PC-9 (cell line): ENCODE measurements around the gene IZUMO1. TPM values are rescaled to one million over a fixed set of nuclear protein-coding genes. Genes with fewer than 3 reads are reported as not detected.

ENCODE experiments used
- BruUV-seq: library from RNA; stranded (reverse); fragments of 400-500 nt; replicated peaks from 2 replicates; lab custom pipeline; 2021; lab: Mats Ljungman, UMichigan
- CTCF ChIA-PET: fragments of 300-600 bp; sonication (Branson Sonifier 250); formaldehyde crosslinking; loops from one replicate; lab custom pipeline; 2022; ENCODE audit warnings: antibody characterized with exemption; lab: Charles Lee
- POLR2A ChIA-PET: fragments of 300-600 bp; sonication (Branson Sonifier 250); formaldehyde crosslinking; loops from one replicate; lab custom pipeline; 2022; ENCODE audit warnings: antibody characterized with exemption; ENCODE audit not compliant: unreplicated experiment; lab: Charles Lee
- DNase-seq, 2 experiments: peaks; one replicate each; pipeline versions ENCODE4 v3.0.0 to v3.0.0-alpha.2; 2015 to 2022; ENCODE audit warnings: mixed read lengths in 1 of 2
- H2AFZ ChIP-seq: fragments of 200-600 bp; sonication (generic); 2 replicates; pipeline ENCODE4 v1.8.1; 2017; ENCODE audit warnings: antibody characterized with exemption
- H3F3A ChIP-seq: fragments of 200-600 bp; sonication (generic); 2 replicates; pipeline ENCODE4 v1.8.1; 2017; ENCODE audit warnings: antibody characterized with exemption, mild to moderate bottlenecking, low read depth; ENCODE audit not compliant: insufficient read depth
- H3K27ac ChIP-seq: fragments of 200-600 bp; sonication (generic); 2 replicates; pipeline ENCODE4 v1.6.1; 2016; ENCODE audit warnings: mixed run types
- H3K27me3 ChIP-seq: fragments of 200-600 bp; sonication (generic); 2 replicates; pipeline ENCODE4 v1.6.1; 2016; ENCODE audit warnings: low read depth, mixed run types; ENCODE audit not compliant: insufficient read depth
- H3K36me3 ChIP-seq: fragments of 200-600 bp; sonication (generic); 2 replicates; pipeline ENCODE4 v1.6.1; 2016; ENCODE audit warnings: low read depth, mixed run types
- H3K4me1 ChIP-seq: fragments of 200-600 bp; sonication (generic); replicated peaks from 2 replicates; pipeline ENCODE4 v1.6.1; 2016; ENCODE audit warnings: mixed run types; ENCODE audit not compliant: insufficient read depth
- H3K4me2 ChIP-seq: fragments of 200-600 bp; sonication (generic); 2 replicates; pipeline ENCODE4 v1.6.1; 2017; ENCODE audit warnings: mixed run types
- H3K4me3 ChIP-seq: fragments of 200-600 bp; sonication (generic); 2 replicates; pipeline ENCODE4 v1.6.1; 2016; ENCODE audit warnings: mixed run types
- H3K79me2 ChIP-seq: fragments of 200-600 bp; sonication (generic); 2 replicates; pipeline ENCODE4 v1.6.1; 2017; ENCODE audit warnings: low read depth, mixed run types
- H3K9me2 ChIP-seq: fragments of 200-600 bp; sonication (generic); 2 replicates; pipeline ENCODE4 v1.8.1; 2017; ENCODE audit warnings: mild to moderate bottlenecking; ENCODE audit not compliant: insufficient read depth
- H3K9me3 ChIP-seq: fragments of 200-600 bp; sonication (generic); 2 replicates; pipeline ENCODE4 v1.8.1; 2016; ENCODE audit warnings: low read depth; ENCODE audit not compliant: insufficient read depth
- H4K20me1 ChIP-seq: fragments of 200-600 bp; sonication (generic); 2 replicates; pipeline ENCODE4 v1.8.1; 2017; ENCODE audit not compliant: insufficient read depth
- EZH2 ChIP-seq: fragments of 200-600 bp; sonication (generic); IDR thresholded peaks from 2 replicates; pipeline ENCODE4 v1.8.0; 2017; ENCODE audit warnings: antibody characterized with exemption, low read depth
- intact Hi-C: fragments of 100-400 bp; cut with micrococcal nuclease; formaldehyde crosslinking; loops from one replicate; pipeline ENCODE4 v1.10.0; 2022; ENCODE audit not compliant: unreplicated experiment
- total RNA-seq: library from RNA; stranded (reverse); gene quantifications from 2 replicates; pipeline ENCODE4 v1.2.3, GENCODE V29; 2021
- TF ChIP-seq, protein P1 (sequence below): fragments of 200-600 bp; sonication (generic); conservative IDR thresholded peaks from 2 replicates; pipeline ENCODE4 v1.6.1; 2017; ENCODE audit warnings: mixed run types, antibody characterized with exemption, mild to moderate bottlenecking, moderate library complexity

The IZUMO1 gene
- total RNA-seq, 1 experiment from 2014 or later, result 2.2 TPM

DNA sequence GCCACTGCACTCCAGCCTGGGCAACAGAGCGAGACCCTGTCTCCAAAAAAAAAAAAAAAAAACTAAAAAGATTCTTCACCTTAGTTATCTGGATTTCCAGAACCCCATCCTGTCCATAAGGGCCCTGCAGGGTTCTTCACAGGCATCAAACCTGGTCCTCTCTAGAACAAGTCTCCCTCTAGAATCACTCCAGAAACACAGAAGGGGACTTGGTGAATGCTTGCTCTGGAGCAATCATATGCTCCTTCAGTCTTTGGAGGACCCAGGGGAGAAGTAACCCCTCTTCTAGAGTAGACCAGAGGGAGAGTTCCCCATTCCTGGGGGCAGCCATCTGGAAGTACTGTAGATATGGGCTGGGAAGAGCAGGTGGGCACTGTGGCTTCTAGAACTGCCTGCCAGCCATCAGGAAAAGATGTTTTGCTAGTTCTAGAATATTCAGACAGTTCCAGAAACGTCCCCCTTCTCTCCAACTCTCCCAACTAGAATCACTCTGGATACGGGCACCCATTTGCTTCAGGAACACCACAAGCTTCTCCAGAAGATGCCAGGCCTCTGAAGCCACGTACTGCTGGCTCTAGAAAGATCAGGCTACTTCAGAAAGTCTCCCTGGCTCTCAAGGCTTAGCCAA is 3.0 kb upstream of the IZUMO1 start:
- H2AFZ ChIP-seq, result no peak overlapping the region
- H3K4me2 ChIP-seq, result no peak overlapping the region
- no peaks in the 10 kb centered on the region for H3K9me2 ChIP-seq
- BruUV-seq, result no TSS peak
- H3F3A ChIP-seq, result peaks cover 22% of the 10 kb centered on the region
- TF ChIP-seq, protein P1, sequence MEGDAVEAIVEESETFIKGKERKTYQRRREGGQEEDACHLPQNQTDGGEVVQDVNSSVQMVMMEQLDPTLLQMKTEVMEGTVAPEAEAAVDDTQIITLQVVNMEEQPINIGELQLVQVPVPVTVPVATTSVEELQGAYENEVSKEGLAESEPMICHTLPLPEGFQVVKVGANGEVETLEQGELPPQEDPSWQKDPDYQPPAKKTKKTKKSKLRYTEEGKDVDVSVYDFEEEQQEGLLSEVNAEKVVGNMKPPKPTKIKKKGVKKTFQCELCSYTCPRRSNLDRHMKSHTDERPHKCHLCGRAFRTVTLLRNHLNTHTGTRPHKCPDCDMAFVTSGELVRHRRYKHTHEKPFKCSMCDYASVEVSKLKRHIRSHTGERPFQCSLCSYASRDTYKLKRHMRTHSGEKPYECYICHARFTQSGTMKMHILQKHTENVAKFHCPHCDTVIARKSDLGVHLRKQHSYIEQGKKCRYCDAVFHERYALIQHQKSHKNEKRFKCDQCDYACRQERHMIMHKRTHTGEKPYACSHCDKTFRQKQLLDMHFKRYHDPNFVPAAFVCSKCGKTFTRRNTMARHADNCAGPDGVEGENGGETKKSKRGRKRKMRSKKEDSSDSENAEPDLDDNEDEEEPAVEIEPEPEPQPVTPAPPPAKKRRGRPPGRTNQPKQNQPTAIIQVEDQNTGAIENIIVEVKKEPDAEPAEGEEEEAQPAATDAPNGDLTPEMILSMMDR, result no peak
- TF ChIP-seq EZH2, result no peak
- ChIA-PET CTCF (no interaction called here), POLR2A (no interaction called here)
- H3K4me1 ChIP-seq, result peaks cover 24% of the 10 kb centered on the region
- H3K27ac ChIP-seq, result no peak overlapping the region
- intact Hi-C loops, result loop anchor here (5.0 kb wide), 1 partner anchor 102 kb away; the partner anchor contains the start of gene CA11
- no peaks in the 10 kb centered on the region; the same call in 1 of the 2 replicates for H4K20me1 ChIP-seq
- H3K9me3 ChIP-seq, result no peaks in the 10 kb centered on the region
- no peaks in the 10 kb centered on the region for H3K27me3 ChIP-seq
- 0 out of 2 replicates have a peak, but pooled peaks cover 10% of the 10 kb centered on the region for H3K36me3 ChIP-seq
- H3K79me2 ChIP-seq, result peaks cover 31% of the 10 kb centered on the region
- DNase-seq, result no peak
- no peak overlapping the region for H3K4me3 ChIP-seq

DNA sequence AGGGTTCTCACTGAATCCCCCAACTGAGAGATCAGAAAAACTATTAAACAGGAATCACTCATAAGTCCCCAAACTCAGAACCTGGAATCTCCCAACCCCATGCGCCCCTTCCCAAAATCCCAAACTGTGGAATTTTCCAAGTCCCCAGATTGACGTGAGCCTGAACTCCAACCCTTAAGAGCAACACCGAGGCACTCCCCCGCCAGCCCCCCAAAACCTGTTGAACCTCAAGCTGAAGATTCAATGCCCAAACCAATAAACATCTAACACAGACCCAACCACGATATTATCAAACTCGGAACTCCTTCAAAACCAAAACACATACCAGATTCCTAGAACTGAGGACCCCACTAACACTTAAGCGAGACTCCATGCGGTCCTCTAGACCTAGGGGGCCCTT is 599 bp downstream of the IZUMO1 start:
- peaks cover 16% of the 10 kb centered on the region for H3F3A ChIP-seq
- peaks cover 19% of the 10 kb centered on the region for H3K79me2 ChIP-seq
- H3K4me2 ChIP-seq, result peak overlapping the region; percentile 81; the same call in 1 of the 2 replicates
- CTCF ChIA-PET, result interaction anchor here (0.7 kb wide), 1 partner anchor 103 kb away, joined by 3 read pairs; no protein-coding TSS in a partner anchor
- H3K27me3 ChIP-seq, result no peaks in the 10 kb centered on the region
- H4K20me1 ChIP-seq, result no peaks in the 10 kb centered on the region
- TF ChIP-seq, protein P1, result no peak
- no peak for TF ChIP-seq EZH2
- intact Hi-C loops, result no loop called here
- BruUV-seq, result no TSS peak
- no peaks in the 10 kb centered on the region for H3K9me2 ChIP-seq
- peaks cover 2% of the 10 kb centered on the region for H3K4me1 ChIP-seq
- POLR2A ChIA-PET, result interaction anchor here (0.7 kb wide), 1 partner anchor 273 kb away, joined by 10 read pairs; no protein-coding TSS in a partner anchor
- no peak overlapping the region for H3K4me3 ChIP-seq
- H3K27ac ChIP-seq, result no peak overlapping the region
- no peak overlapping the region for H2AFZ ChIP-seq
- no peaks in the 10 kb centered on the region for H3K9me3 ChIP-seq
- 0 out of 2 replicates have a peak, but pooled peaks cover 10% of the 10 kb centered on the region for H3K36me3 ChIP-seq
- no peak for DNase-seq

DNA sequence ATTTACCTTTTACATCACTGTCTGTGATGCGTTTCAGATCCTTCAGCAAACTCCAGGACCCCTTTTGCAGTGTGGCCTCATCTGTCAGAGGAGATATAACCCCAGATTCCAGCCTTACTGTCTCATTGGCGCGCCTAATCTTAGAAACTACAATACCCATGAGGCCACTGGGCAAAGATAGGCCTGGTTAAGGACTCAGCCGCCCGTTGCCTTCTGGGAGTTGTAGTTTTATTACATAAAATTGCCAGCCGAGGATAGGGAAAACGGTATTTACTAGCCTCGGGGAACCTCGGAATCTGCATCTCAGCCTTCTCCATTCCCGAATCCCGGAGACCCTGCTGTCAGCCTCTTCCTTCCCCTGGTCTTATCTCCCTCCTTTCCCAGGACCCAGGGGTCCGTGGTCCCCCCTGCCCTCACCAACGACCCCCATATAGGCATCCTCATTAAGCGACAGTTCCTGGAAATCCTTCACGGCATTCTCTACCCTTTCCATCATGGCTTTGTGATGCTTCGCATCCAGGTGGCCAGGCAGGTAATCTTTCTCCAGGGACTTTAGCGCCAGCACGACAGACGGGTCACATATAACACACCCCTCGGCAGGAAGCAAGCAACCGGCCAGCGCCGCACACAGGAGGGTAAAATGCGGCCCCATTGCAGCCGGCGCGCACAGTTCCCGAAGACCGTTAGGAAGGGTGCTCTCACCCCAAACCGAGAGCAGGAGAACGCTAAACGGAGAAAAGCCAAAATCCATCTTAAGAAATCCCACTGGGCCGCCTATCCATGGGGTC is 1.3 kb downstream of the IZUMO1 start:
- intact Hi-C loops, result no loop called here
- Histone ChIP-seq H4K20me1 (no peaks in the 10 kb centered on the region), H3K4me3 (no peak overlapping the region), H3K4me2 (no peak overlapping the region), H3K9me3 (no peaks in the 10 kb centered on the region), H3K36me3 (0 out of 2 replicates have a peak, but pooled peaks cover 5% of the 10 kb centered on the region), H3K79me2 (peaks cover 12% of the 10 kb centered on the region), H3K27ac (no peak overlapping the region), H3K27me3 (no peaks in the 10 kb centered on the region), H3K9me2 (no peaks in the 10 kb centered on the region), H2AFZ (no peak overlapping the region), H3K4me1 (no peaks in the 10 kb centered on the region; the same call in 1 of the 2 replicates), H3F3A (peaks cover 16% of the 10 kb centered on the region)
- BruUV-seq, result no TSS peak
- CTCF ChIA-PET, result interaction anchor here (0.6 kb wide), 1 partner anchor 12 kb away, joined by 9 read pairs; no protein-coding TSS in a partner anchor
- DNase-seq, result peak; percentile 47 to 66
- POLR2A ChIA-PET, result interaction anchor here (0.6 kb wide), 1 partner anchor 274 kb away, joined by 3 read pairs; no protein-coding TSS in a partner anchor
- TF ChIP-seq, protein P1, result no peak
- TF ChIP-seq EZH2, result no peak
